ENCODE data around the gene CST9L.
"Not testable (repeated sequence)": the region's sequence is repeated elsewhere in the genome, so short reads cannot be mapped to it uniquely, and the experiment has no call there.

The CST9L gene

GRCh38 chr20:23582293-23582692, 14.0 kb upstream of the CST9L start:
- no peak for DNase-seq (ENCODE audit: low read depth)
- no peak overlapping the region for H3K4me3 ChIP-seq (ENCODE audit: low read depth, low read length)
- no peak for TF ChIP-seq CTCF (IDR thresholded peaks at IDR 0.05; ENCODE audit: control insufficient read depth, extremely low read depth, insufficient read depth)

- not testable (repeated sequence) for H3K4me3 ChIP-seq (ENCODE audit: low read depth, low read length); DNase-seq (ENCODE audit: low read depth)
These were observed 13.5 kb upstream of the CST9L start for GRCh38 chr20:23581833-23582232.

- no peak for DNase-seq (ENCODE audit: low read depth)
- TF ChIP-seq CTCF (IDR thresholded peaks at IDR 0.05; ENCODE audit: control insufficient read depth, extremely low read depth, insufficient read depth): no peak
- no peak overlapping the region for H3K4me3 ChIP-seq (ENCODE audit: low read depth, low read length)
These were observed 6.7 kb upstream of the CST9L start for GRCh38 chr20:23574977-23575376.

GRCh38 chr20:23570178-23570760, 2.0 kb upstream of the CST9L start:
- H3K4me3 ChIP-seq (ENCODE audit: low read depth, low read length): no peak overlapping the region
- no peak for TF ChIP-seq CTCF (IDR thresholded peaks at IDR 0.05; ENCODE audit: control insufficient read depth, extremely low read depth, insufficient read depth)
- no peak for DNase-seq (ENCODE audit: low read depth)

GRCh38 chr20:23569570-23569969, 1.3 kb upstream of the CST9L start:
- no peak for DNase-seq (ENCODE audit: low read depth)
- no peak for TF ChIP-seq CTCF (IDR thresholded peaks at IDR 0.05; ENCODE audit: control insufficient read depth, extremely low read depth, insufficient read depth)
- H3K4me3 ChIP-seq (ENCODE audit: low read depth, low read length): no peak overlapping the region

GRCh38 chr20:23568971-23569330, 667 bp upstream of the CST9L start:
- no peak overlapping the region for H3K4me3 ChIP-seq (ENCODE audit: low read depth, low read length)
- no peak for TF ChIP-seq CTCF (IDR thresholded peaks at IDR 0.05; ENCODE audit: control insufficient read depth, extremely low read depth, insufficient read depth)
- no peak for DNase-seq (ENCODE audit: low read depth)

- no peak for TF ChIP-seq CTCF (IDR thresholded peaks at IDR 0.05; ENCODE audit: control insufficient read depth, extremely low read depth, insufficient read depth)
- no peak overlapping the region for H3K4me3 ChIP-seq (ENCODE audit: low read depth, low read length)
- no peak for DNase-seq (ENCODE audit: low read depth)
These were observed 1.9 kb downstream of the CST9L start for GRCh38 chr20:23566199-23566932.

Measured in LNCaP clone FGC (cell line).